22Rv1 (cell line): ENCODE results near the gene ETV1.

Experiments used
- H3K27ac ChIP-seq: fragments of 450-650 bp; 2 replicates; pipeline ENCODE4 v1.5.1; 2017
- CTCF ChIP-seq: fragments of 450-650 bp; IDR thresholded peaks from 2 replicates; pipeline ENCODE4 v1.5.1; 2017; ENCODE audit warnings: mild to moderate bottlenecking
- ZFX ChIP-seq: fragments of 450-650 bp; IDR thresholded peaks from 2 replicates; pipeline ENCODE4 v1.6.1; 2017; ENCODE audit warnings: antibody characterized with exemption, borderline replicate concordance

Gene ETV1

GRCh38 chr7:13991791-13992595 is 2.5 kb upstream of the ETV1 start:
- H3K27ac ChIP-seq: peak overlapping the region; percentile 95
- TF ChIP-seq ZFX (no peak), CTCF (no peak)

GRCh38 chr7:13990984-13991790 is 1.7 kb upstream of the ETV1 start:
- H3K27ac ChIP-seq: peak overlapping the region; percentile 95

GRCh38 chr7:13990319-13990983 is 985 bp upstream of the ETV1 start:
- TF ChIP-seq ZFX: no peak
- no peak for TF ChIP-seq CTCF
- H3K27ac ChIP-seq: peak overlapping the region; percentile 95

More at GRCh38 chr7:13990984-13991790, 1.7 kb upstream of the ETV1 start:
- no peak for TF ChIP-seq ZFX
- no peak for TF ChIP-seq CTCF

GRCh38 chr7:13989949-13990305 is 461 bp upstream of the ETV1 start:
- peak overlapping the region; percentile 95 for H3K27ac ChIP-seq
- TF ChIP-seq CTCF (no peak), ZFX (no peak)

- H3K27ac ChIP-seq: peak overlapping the region; percentile 95
- no peak for TF ChIP-seq ZFX
- TF ChIP-seq CTCF: no peak
Measured at GRCh38 chr7:13988731-13989125, 738 bp downstream of the ETV1 start.

GRCh38 chr7:13988065-13988464 is 1.4 kb downstream of the ETV1 start:
- TF ChIP-seq ZFX: no peak
- no peak for TF ChIP-seq CTCF
- peak overlapping the region; percentile 95 for H3K27ac ChIP-seq
